Keratinocyte (primary cell): ENCODE data around the gene ALPK1. TPM values are rescaled to one million over a fixed set of nuclear protein-coding genes. Genes with fewer than 3 reads are reported as not detected.
"Not testable (repeated sequence)": the region's sequence is repeated elsewhere in the genome, so short reads cannot be mapped to it uniquely, and the experiment has no call there.

Source experiments
- DNase-seq: peaks from one replicate; pipeline ENCODE4 v3.0.0-alpha.2; 2011; ENCODE audit warnings: low read depth, missing footprints, low spot score
- FAIRE-seq: peaks from 2 replicates; lab custom pipeline; 2011; peaks lifted over from hg19 to GRCh38; lab: Jason Lieb, UNC
- H2AFZ ChIP-seq: 2 replicates; pipeline ENCODE4 v1.6.0; 2012; ENCODE audit warnings: low read length, control low read depth, inconsistent platforms; ENCODE audit not compliant: control insufficient read depth
- H3K27ac ChIP-seq: 2 replicates; pipeline ENCODE4 v1.5.1; 2011; ENCODE audit warnings: low read length; ENCODE audit not compliant: control insufficient read depth, insufficient read depth
- H3K27me3 ChIP-seq: 3 replicates; pipeline ENCODE4 v1.6.0; 2011; ENCODE audit warnings: low read length; ENCODE audit not compliant: control insufficient read depth, insufficient read depth; ENCODE audit errors: extremely low read depth
- H3K36me3 ChIP-seq, 2 experiments: 2 replicates in 1 of 2; 3 replicates in 1 of 2; pipeline ENCODE4 v1.5.1; 2011; ENCODE audit warnings: low read length in 2 of 2, mild to moderate bottlenecking in 1 of 2; ENCODE audit not compliant: control insufficient read depth in 2 of 2, insufficient read depth in 2 of 2; ENCODE audit errors: extremely low read depth in 1 of 2
- H3K4me1 ChIP-seq: 3 replicates; pipeline ENCODE4 v1.5.1; 2011; ENCODE audit warnings: low read length; ENCODE audit not compliant: control insufficient read depth, insufficient read depth; ENCODE audit errors: extremely low read depth
- H3K4me2 ChIP-seq: 3 replicates; pipeline ENCODE4 v1.6.0; 2011; ENCODE audit warnings: low read depth, low read length; ENCODE audit not compliant: control insufficient read depth, insufficient read depth; ENCODE audit errors: extremely low read depth
- H3K4me3 ChIP-seq, 3 experiments: fragments of 200-600 bp in 1 of 3; sonication (generic) in 1 of 3; 2 replicates in 2 of 3; 3 replicates in 1 of 3; pipeline ENCODE4 v1.5.1; 2011 to 2016; ENCODE audit warnings: low read length in 3 of 3, mild to moderate bottlenecking in 3 of 3, control low read depth in 2 of 3, inconsistent platforms in 1 of 3, low read depth in 1 of 3, mixed read lengths in 1 of 3, mixed run types in 1 of 3, moderate library complexity in 1 of 3; ENCODE audit not compliant: control insufficient read depth in 2 of 3, insufficient read depth in 2 of 3; ENCODE audit errors: extremely low read depth in 1 of 3
- H3K79me2 ChIP-seq: 2 replicates; pipeline ENCODE4 v1.6.0; 2012; ENCODE audit warnings: low read length; ENCODE audit not compliant: control insufficient read depth, insufficient read depth
- H3K9ac ChIP-seq: 3 replicates; pipeline ENCODE4 v1.6.0; 2011; ENCODE audit warnings: low read length; ENCODE audit not compliant: control insufficient read depth, insufficient read depth; ENCODE audit errors: extremely low read depth
- H3K9me1 ChIP-seq: 3 replicates; pipeline ENCODE4 v1.6.0; 2011; ENCODE audit warnings: low read length; ENCODE audit not compliant: control insufficient read depth, insufficient read depth; ENCODE audit errors: extremely low read depth
- H3K9me3 ChIP-seq: 2 replicates; pipeline ENCODE4 v1.5.1; 2012; ENCODE audit warnings: low read depth, low read length; ENCODE audit not compliant: control insufficient read depth
- H4K20me1 ChIP-seq: 3 replicates; pipeline ENCODE4 v1.6.0; 2011; ENCODE audit warnings: low read length; ENCODE audit not compliant: control insufficient read depth, insufficient read depth; ENCODE audit errors: extremely low read depth
- EZH2 ChIP-seq: IDR thresholded peaks from one replicate; pipeline ENCODE4 v1.6.1; 2012; ENCODE audit warnings: inconsistent platforms, mild to moderate bottlenecking, low read length, moderate library complexity
- dilution Hi-C: fragments of 300-500 bp; cut with MboI; formaldehyde crosslinking; loops from one replicate; pipeline ENCODE4 v1.7.0; 2020; ENCODE audit warnings: low sequenced_read_pairs; ENCODE audit not compliant: extremely low pct_ligation_motif_present
- polyA plus RNA-seq, 5 experiments: library from polyadenylated mRNA; depleted of rRNA in 3 of 5; stranded (reverse) in 3 of 5; stranded (forward) in 1 of 5; unstranded in 1 of 5; fragments of >200 nt; gene quantifications; 1 replicate in 1 of 5; 2 replicates in 3 of 5; 3 replicates in 1 of 5; pipeline versions ENCODE4 v1.2.1 to v1.2.3, GENCODE V29; 2011 to 2012; ENCODE audit warnings: missing spikeins in 2 of 5, low read depth in 1 of 5, low replicate concordance in 1 of 5
- TF ChIP-seq, protein P1 (sequence below), 3 experiments: IDR thresholded peaks in 1 of 3; conservative IDR thresholded peaks in 1 of 3; optimal IDR thresholded peaks in 1 of 3; 2 replicates in 2 of 3; 3 replicates in 1 of 3; pipeline versions ENCODE3 to v1.5.1; 2011; ENCODE audit warnings: low read length in 3 of 3, mild to moderate bottlenecking in 3 of 3, moderate library complexity in 2 of 3, control low read depth in 1 of 3, inconsistent platforms in 1 of 3; ENCODE audit not compliant: insufficient read depth in 2 of 3; ENCODE audit errors: extremely low read depth in 1 of 3

ALPK1 gene
- polyA plus RNA-seq, 1 donor (not counting 4 experiments of a cell fraction or from before 2014, with no cell fraction given): 5.5 TPM

DNA sequence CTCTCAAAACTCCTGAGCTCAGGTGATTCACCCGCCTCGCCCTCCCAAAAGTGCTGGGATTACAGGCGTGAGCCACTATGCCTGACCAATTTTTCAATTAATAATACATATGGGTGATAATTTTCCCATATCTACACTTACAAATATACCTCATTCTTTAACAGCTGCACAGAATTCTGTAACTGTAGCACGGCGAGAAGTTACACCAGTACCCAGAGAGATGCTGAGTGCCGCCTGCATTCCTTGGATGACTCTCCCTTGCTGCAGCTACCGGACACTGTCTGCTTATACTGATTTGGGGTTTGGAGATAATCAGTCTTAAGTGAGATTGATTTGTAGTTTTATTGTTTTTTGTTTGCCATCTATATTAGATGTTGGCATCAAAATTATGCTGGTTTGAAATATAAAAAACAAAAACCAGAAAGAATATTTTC, 17.3 kb upstream of the ALPK1 start:
- Histone ChIP-seq H3K4me3 (no peak overlapping the region), H3K27me3 (no peaks in the 10 kb centered on the region), H3K27ac (no peak overlapping the region), H3K9ac (no peak overlapping the region), H3K4me1 (peaks cover 30% of the 10 kb centered on the region), H3K79me2 (peaks cover 29% of the 10 kb centered on the region), H3K9me1 (no peaks in the 10 kb centered on the region), H2AFZ (no peak overlapping the region), H4K20me1 (no peaks in the 10 kb centered on the region), H3K9me3 (no peaks in the 10 kb centered on the region), H3K36me3 (no peaks in the 10 kb centered on the region), H3K4me2 (peak overlapping the region; percentile 45)
- FAIRE-seq (no peak), DNase-seq (no peak)
- no peak for TF ChIP-seq EZH2
- TF ChIP-seq, protein P1, sequence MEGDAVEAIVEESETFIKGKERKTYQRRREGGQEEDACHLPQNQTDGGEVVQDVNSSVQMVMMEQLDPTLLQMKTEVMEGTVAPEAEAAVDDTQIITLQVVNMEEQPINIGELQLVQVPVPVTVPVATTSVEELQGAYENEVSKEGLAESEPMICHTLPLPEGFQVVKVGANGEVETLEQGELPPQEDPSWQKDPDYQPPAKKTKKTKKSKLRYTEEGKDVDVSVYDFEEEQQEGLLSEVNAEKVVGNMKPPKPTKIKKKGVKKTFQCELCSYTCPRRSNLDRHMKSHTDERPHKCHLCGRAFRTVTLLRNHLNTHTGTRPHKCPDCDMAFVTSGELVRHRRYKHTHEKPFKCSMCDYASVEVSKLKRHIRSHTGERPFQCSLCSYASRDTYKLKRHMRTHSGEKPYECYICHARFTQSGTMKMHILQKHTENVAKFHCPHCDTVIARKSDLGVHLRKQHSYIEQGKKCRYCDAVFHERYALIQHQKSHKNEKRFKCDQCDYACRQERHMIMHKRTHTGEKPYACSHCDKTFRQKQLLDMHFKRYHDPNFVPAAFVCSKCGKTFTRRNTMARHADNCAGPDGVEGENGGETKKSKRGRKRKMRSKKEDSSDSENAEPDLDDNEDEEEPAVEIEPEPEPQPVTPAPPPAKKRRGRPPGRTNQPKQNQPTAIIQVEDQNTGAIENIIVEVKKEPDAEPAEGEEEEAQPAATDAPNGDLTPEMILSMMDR (optimal IDR thresholded peaks at IDR 0.05 in 1 of 3, IDR thresholded peaks at IDR 0.05 in 1 of 3, conservative IDR thresholded peaks at IDR 0.05 in 1 of 3; ENCODE audit: extremely low read depth in 1 of 3, insufficient read depth in 2 of 3, low read length in 3 of 3): no peak
- dilution Hi-C loops: no loop called here

DNA sequence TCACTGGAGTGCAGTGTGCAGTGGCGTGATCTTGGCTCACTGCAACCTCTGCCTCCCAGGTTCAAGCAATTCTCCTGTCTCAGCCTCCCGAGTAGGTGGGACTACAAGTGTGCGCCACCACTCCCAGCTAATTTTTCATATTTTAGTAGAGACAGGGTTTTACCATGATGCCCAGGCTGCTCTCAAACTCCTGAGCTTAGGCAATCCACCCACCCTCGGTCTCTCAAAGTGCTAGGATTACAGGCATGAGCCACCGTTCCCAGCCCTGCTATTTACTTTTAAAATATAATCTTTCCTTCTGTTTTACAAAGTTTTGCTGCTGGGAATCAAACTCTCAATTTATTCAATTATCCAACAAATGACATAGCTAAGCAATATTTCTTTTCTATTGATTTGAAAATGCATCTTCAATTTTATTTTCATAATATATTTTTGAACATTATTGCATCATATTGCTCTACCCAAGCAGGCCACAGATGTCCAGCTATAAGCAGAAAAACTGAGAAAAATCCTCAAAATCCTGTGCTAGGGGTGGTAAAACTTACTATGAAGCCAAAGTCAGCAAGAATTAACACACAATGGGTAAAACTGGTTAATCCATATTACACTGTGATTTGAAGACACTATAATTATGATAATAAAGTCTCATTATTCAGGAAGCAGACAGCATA, 16.6 kb upstream of the ALPK1 start:
- Histone ChIP-seq H3K79me2 (peaks cover 31% of the 10 kb centered on the region), H3K9ac (no peak overlapping the region)

DNA sequence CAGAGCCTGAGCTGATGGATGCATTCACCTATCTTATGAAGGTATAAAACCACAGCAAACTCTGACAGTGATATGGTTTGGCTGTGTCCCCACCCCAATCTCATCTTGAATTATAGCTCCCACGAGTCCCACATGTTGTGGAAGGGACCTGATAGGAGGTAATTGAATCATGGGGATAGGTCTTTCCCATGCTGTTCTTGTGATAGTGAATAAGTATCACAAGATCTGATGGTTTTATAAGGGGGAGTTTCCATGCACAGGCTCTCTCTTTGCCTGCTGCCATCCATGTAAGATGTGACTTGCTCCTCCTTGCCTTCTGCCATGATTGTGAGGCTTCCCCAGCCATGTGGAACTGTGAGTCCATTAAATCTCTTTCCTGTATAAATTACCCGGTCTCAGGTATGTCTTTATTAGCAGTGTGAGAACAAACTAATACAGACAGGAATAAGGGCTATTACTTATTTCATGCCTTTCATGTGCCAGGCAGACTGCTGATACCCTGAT, 15.2 kb upstream of the ALPK1 start:
- H4K20me1 ChIP-seq: not testable (repeated sequence)
- H3K4me1 ChIP-seq: peaks cover 30% of the 10 kb centered on the region

More for the DNA sequence above, 16.6 kb upstream of the ALPK1 start:
- Histone ChIP-seq H3K27me3 (no peaks in the 10 kb centered on the region), H2AFZ (no peak overlapping the region), H3K4me3 (no peak overlapping the region), H3K9me3 (no peaks in the 10 kb centered on the region), H3K36me3 (no peaks in the 10 kb centered on the region), H3K9me1 (no peaks in the 10 kb centered on the region), H3K4me1 (peaks cover 30% of the 10 kb centered on the region), H3K27ac (no peak overlapping the region), H3K4me2 (no peak overlapping the region), H4K20me1 (no peaks in the 10 kb centered on the region)
- dilution Hi-C loops: no loop called here
- FAIRE-seq: no peak
- TF ChIP-seq, protein P1 (optimal IDR thresholded peaks at IDR 0.05 in 1 of 3, IDR thresholded peaks at IDR 0.05 in 1 of 3, conservative IDR thresholded peaks at IDR 0.05 in 1 of 3; ENCODE audit: extremely low read depth in 1 of 3, insufficient read depth in 2 of 3, low read length in 3 of 3): no peak
- no peak for TF ChIP-seq EZH2
- no peak for DNase-seq

More for the DNA sequence above, 15.2 kb upstream of the ALPK1 start:
- H3K4me2 ChIP-seq, H3K27ac ChIP-seq, H3K9me1 ChIP-seq, H3K9me3 ChIP-seq, H3K27me3 ChIP-seq, H2AFZ ChIP-seq, FAIRE-seq, DNase-seq, dilution Hi-C loops, H3K4me3 ChIP-seq, H3K36me3 ChIP-seq, H3K9ac ChIP-seq: not testable (repeated sequence)
- peaks cover 26% of the 10 kb centered on the region for H3K79me2 ChIP-seq
